WI38 (cell line): ENCODE measurements around the gene RPS17.
A peak's percentile ranks its signal among the peaks of the same experiment; 100 is the strongest.
"Not testable (repeated sequence)": the region's sequence is repeated elsewhere in the genome, so short reads cannot be mapped to it uniquely, and the experiment has no call there.

ENCODE experiments used
- H3K4me3 ChIP-seq: 2 replicates; pipeline ENCODE4 v1.5.1; 2011; ENCODE audit warnings: low read depth, mild to moderate bottlenecking, control low read depth, low read length
- TF ChIP-seq, protein P1 (sequence below): IDR thresholded peaks from 2 replicates; pipeline ENCODE4 v1.5.1; 2012; ENCODE audit warnings: low read depth, mild to moderate bottlenecking, control low read depth, low read length

The RPS17 gene

GRCh38 chr15:82488250-82488649 lies 52.0 kb downstream of the RPS17 start:
- not testable (repeated sequence) for H3K4me3 ChIP-seq
- TF ChIP-seq, protein P1, sequence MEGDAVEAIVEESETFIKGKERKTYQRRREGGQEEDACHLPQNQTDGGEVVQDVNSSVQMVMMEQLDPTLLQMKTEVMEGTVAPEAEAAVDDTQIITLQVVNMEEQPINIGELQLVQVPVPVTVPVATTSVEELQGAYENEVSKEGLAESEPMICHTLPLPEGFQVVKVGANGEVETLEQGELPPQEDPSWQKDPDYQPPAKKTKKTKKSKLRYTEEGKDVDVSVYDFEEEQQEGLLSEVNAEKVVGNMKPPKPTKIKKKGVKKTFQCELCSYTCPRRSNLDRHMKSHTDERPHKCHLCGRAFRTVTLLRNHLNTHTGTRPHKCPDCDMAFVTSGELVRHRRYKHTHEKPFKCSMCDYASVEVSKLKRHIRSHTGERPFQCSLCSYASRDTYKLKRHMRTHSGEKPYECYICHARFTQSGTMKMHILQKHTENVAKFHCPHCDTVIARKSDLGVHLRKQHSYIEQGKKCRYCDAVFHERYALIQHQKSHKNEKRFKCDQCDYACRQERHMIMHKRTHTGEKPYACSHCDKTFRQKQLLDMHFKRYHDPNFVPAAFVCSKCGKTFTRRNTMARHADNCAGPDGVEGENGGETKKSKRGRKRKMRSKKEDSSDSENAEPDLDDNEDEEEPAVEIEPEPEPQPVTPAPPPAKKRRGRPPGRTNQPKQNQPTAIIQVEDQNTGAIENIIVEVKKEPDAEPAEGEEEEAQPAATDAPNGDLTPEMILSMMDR, result peak; percentile 22; the same call in 1 of the 2 replicates

DNA sequence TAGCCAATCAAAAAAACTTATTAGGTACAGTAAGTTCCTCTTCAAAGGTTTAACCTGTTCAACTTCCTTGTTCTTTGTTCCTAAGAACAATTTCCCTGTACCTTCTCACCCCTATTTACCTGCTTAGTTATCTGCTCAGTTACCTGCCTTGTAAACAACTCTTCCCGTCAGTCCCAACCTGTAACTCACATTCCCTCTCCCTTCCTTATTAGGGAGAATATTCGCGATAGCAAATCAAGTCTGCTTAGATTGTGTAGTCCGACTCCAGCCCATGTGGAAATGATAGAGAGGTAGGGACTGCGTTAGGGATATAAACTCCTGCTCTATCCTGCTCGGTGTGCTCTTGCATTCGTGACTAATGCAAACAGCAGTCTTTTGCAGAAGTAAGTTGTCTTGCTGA lies 53.2 kb downstream of the RPS17 start:
- H3K4me3 ChIP-seq, result not testable (repeated sequence)
